HL-60/S4 treated with retinoic acid at 250 ng/mL for 4 days and 3 days (cell line): ENCODE data around the gene CREB3L2.
"Not testable (repeated sequence)": the region's sequence is repeated elsewhere in the genome, so short reads cannot be mapped to it uniquely, and the experiment has no call there.

Experiments
- in situ Hi-C: fragments of 300-500 bp; cut with MboI; formaldehyde crosslinking; loops from 2 replicates; pipeline ENCODE4 v1.7.0; 2022; ENCODE audit warnings: low sequenced_read_pairs

The CREB3L2 gene

GRCh38 chr7:137992104-137992549 lies 9.8 kb downstream of the CREB3L2 start:
- in situ Hi-C loops, result no loop called here

- in situ Hi-C loops, result no loop called here
These were observed 11.5 kb downstream of the CREB3L2 start for GRCh38 chr7:137990251-137990941.

GRCh38 chr7:137989590-137989989 lies 12.3 kb downstream of the CREB3L2 start:
- in situ Hi-C loops, result no loop called here

GRCh38 chr7:137989094-137989493 lies 12.8 kb downstream of the CREB3L2 start:
- in situ Hi-C loops, result no loop called here

- in situ Hi-C loops, result no loop called here
These were observed 13.9 kb downstream of the CREB3L2 start for GRCh38 chr7:137987968-137988367.

GRCh38 chr7:137987563-137987962 lies 14.3 kb downstream of the CREB3L2 start:
- in situ Hi-C loops, result no loop called here

- in situ Hi-C loops, result no loop called here
These were observed 14.9 kb downstream of the CREB3L2 start for GRCh38 chr7:137987018-137987349.

GRCh38 chr7:137986252-137987017 lies 15.5 kb downstream of the CREB3L2 start:
- in situ Hi-C loops, result no loop called here

- in situ Hi-C loops, result no loop called here
These were observed 16.0 kb downstream of the CREB3L2 start for GRCh38 chr7:137985897-137986251.

- in situ Hi-C loops, result no loop called here
These were observed 16.5 kb downstream of the CREB3L2 start for GRCh38 chr7:137985253-137985896.

GRCh38 chr7:137984181-137985041 lies 17.5 kb downstream of the CREB3L2 start:
- in situ Hi-C loops, result no loop called here

- in situ Hi-C loops, result no loop called here
These were observed 18.4 kb downstream of the CREB3L2 start for GRCh38 chr7:137983323-137984008.

- in situ Hi-C loops, result not testable (repeated sequence)
These were observed 19.5 kb downstream of the CREB3L2 start for GRCh38 chr7:137982394-137982793.

GRCh38 chr7:137981668-137982067 lies 20.2 kb downstream of the CREB3L2 start:
- in situ Hi-C loops, result no loop called here

GRCh38 chr7:137981175-137981574 lies 20.7 kb downstream of the CREB3L2 start:
- in situ Hi-C loops, result no loop called here

- in situ Hi-C loops, result no loop called here
These were observed 21.6 kb downstream of the CREB3L2 start for GRCh38 chr7:137980308-137980707.

GRCh38 chr7:137978464-137979237 lies 23.2 kb downstream of the CREB3L2 start:
- in situ Hi-C loops, result no loop called here

GRCh38 chr7:137977173-137977572 lies 24.7 kb downstream of the CREB3L2 start:
- in situ Hi-C loops, result no loop called here

GRCh38 chr7:137976696-137977095 lies 25.2 kb downstream of the CREB3L2 start:
- in situ Hi-C loops, result no loop called here

- in situ Hi-C loops, result no loop called here
These were observed 25.7 kb downstream of the CREB3L2 start for GRCh38 chr7:137976232-137976631.
